ENCODE measurements around the gene STX18.
"Not testable (repeated sequence)": the region's sequence is repeated elsewhere in the genome, so short reads cannot be mapped to it uniquely, and the experiment has no call there.

STX18 gene

GRCh38 chr4:4552042-4552441, 10.2 kb upstream of the STX18 start:
- DNase-seq, result not testable (repeated sequence)

- DNase-seq, result not testable (repeated sequence)
These were observed 8.3 kb upstream of the STX18 start for GRCh38 chr4:4550161-4550560.

DNA sequence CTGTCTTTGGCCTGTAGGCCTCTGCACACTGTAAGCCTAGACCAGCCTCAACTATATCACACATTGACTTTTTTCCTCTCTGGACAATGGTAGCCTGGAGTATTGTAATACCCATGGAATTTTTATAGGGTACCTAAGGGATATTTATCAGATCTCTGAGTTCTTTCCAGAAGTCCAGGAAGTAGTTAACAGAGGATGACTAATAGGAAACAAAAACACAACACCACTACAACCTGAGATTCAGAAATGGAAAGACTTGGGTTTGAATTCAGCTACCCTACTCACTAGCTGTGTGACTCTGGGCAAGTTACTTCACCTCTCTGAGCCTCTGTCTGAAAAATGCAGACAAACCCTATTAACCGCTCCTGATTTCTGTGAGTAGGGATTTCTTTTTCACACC, 7.7 kb upstream of the STX18 start:
- no peak for DNase-seq

GRCh38 chr4:4542774-4543485, 1.1 kb upstream of the STX18 start:
- no peak for DNase-seq

DNA sequence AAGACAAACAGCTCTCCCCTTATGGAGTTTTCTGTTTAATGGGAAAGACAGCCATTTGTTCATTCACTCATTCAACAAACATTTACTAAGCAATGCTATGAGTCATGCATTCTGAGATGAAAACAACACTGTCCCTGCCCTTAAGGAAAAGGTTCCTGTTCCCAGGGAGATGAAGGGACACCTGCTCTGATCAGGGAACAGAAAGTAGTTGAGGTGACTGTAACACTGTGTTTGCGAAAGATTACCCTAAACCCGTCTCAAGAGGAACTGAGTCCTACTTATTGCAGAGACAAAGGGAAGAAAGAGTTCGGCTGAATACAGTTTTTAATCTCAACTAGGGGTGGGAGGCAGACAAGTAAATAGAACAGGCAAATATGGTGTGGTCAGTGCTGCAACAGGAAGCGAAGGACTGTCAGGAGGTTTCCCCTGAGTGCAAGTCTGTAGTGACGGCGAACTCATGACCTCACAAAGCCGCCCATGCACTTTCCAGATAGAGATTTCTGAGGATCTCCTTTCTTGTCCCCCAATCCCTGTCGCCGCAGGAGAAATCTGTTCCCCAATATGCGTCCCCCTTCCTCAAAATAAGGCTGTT, 712 bp downstream of the STX18 start:
- no peak for DNase-seq

- DNase-seq, result no peak
These were observed 2.4 kb downstream of the STX18 start for GRCh38 chr4:4539481-4539880.

DNA sequence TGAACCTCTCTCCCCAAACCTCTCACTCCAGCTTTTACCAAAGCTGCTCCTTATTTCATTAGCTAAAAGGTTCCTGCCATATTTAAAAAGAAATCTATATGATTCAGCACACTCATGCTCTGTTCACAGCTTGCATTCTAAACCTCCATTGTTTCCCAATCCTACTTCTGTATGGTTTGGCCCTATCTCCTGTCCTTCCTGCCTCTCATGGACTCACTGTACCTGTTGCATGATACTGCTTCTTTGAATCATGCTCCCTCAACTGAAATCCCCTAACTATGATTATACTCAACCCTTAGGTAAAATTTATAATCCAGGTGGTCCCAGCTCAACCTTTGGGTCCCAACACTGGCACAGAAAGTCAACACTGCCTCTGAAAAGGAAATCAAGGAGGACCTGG, 6.3 kb downstream of the STX18 start:
- DNase-seq, result no peak

GRCh38 chr4:4534515-4535145, 7.2 kb downstream of the STX18 start:
- no peak for DNase-seq

GRCh38 chr4:4533461-4534169, 8.2 kb downstream of the STX18 start:
- no peak for DNase-seq

- DNase-seq, result no peak
These were observed 9.3 kb downstream of the STX18 start for GRCh38 chr4:4532371-4533154.

DNA sequence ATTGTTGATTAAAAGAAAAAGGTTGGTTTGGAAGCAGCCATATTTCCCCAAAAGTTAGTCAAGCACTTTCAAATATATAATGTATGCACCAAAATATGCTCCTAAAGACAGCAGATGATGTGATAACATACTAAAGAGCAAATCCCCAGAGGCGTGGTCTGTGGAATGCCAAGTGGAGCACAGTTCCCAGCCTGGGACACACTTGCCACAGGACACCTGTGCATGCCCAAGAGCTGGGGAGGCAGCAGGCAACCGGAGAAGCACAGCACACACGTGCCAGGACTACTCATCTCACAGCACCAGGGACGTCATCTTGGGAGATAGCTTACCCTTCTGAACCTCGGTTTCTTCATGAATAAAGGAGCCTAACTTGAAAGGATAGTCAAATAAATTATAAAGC, 12.5 kb downstream of the STX18 start:
- DNase-seq, result no peak

GRCh38 chr4:4526401-4526800, 15.4 kb downstream of the STX18 start:
- no peak for DNase-seq

DNA sequence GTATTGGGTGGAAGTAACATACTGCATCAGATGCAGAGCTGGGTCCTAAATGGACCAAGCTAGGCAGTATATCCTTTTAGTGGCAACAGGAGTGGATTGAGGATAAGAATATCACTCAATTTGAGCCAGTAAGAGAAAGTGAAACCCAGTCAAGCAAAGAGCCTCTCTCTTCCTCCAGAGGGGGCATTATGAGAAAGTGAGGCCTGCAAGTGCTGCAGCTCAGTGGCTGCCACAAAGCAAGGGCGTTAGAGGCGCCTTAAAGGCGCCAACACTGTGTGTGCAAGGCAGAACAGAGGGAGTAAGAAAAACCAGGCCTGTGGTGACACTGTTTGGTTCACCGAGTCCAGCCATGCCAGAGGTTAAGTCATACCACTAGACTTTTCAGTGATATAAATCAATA, 17.5 kb downstream of the STX18 start:
- DNase-seq, result no peak

GRCh38 chr4:4521731-4522130, 20.1 kb downstream of the STX18 start:
- DNase-seq, result no peak

DNA sequence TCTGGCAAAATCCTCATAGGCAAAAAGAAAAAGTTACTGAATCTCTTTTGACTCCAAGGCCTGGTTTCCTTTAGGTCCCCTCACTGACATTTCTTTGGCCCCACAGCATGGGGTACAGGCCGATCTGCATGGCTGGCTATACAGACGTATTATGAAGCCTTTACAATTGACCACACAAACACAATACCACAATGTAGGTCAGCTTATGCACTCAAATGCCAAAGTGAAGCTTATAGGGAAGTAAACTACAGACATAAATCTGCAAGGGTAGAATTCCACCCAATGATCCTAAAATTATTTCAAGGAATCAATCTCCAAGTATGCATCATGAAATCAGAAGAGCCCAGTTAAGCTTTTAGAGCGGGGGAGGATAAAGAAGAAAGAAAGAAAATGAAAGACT, 20.7 kb downstream of the STX18 start:
- DNase-seq, result no peak

DNA sequence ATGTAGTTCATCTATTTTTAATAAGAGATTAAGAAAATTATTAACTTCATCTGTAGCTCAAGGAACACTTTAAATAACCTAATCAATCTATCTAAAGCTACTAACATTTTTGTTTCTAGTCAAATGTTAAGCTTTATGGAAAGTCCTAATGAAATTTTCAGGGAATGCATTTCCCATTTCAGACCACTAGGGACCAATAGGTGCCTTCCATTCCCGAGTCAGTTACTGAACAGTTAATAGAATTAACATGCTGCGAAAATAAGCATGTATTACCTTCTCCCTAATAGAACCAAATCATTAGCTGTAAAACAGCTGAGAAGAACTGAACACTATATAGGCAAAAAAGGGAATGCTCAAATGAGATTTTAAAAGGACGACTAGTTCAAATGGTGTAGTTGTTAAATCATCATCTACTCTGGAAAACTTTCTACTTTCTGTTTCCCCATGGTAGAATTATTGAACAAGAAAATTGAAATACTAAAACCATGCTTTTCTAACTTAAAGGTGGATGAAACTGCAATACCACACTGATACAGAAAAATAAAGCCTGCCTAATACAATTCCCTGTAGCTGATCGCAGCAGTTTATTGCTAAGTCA, 22.5 kb downstream of the STX18 start:
- no peak for DNase-seq

- no peak for DNase-seq
These were observed 23.1 kb downstream of the STX18 start for GRCh38 chr4:4518747-4519146.

- no peak for DNase-seq
These were observed 27.1 kb downstream of the STX18 start for GRCh38 chr4:4514786-4515185.

- no peak for DNase-seq
These were observed 29.6 kb downstream of the STX18 start for GRCh38 chr4:4512282-4512681.

GRCh38 chr4:4510641-4511040, 31.2 kb downstream of the STX18 start:
- not testable (repeated sequence) for DNase-seq

GRCh38 chr4:4509521-4509920, 32.3 kb downstream of the STX18 start:
- no peak for DNase-seq

- DNase-seq, result no peak
These were observed 33.9 kb downstream of the STX18 start for GRCh38 chr4:4507923-4508322.

DNA sequence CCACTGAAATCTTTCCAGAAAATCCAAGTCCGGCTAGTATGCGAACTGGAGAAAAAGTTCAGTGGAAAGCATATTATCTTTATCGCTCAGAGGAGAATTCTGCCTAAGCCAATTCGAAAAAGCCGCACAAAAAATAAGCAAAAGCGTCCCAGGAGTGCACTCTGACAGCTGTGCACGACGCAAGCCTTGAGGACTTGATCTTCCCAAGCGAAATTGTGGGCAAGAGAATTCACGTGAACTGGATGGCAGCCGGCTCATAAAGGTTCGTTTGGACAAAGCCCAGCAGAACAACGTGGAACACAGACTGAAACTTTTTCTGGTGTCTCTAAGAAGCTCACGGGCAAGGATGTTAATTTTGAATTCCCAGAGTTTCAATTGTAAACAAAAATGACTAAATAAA, 34.4 kb downstream of the STX18 start:
- no peak for DNase-seq

Data from NCI-H510A (cell line).